HUDEP-2 (cell line): Measurements from ENCODE around the gene ELOVL4.

Experiments used
- DNase-seq, 76 experiments: peaks; one replicate each; lab custom pipeline; 2025; ENCODE audit not compliant: unreplicated experiment in 76 of 76; lab: John Stamatoyannopoulos, UW

ELOVL4 gene

DNA sequence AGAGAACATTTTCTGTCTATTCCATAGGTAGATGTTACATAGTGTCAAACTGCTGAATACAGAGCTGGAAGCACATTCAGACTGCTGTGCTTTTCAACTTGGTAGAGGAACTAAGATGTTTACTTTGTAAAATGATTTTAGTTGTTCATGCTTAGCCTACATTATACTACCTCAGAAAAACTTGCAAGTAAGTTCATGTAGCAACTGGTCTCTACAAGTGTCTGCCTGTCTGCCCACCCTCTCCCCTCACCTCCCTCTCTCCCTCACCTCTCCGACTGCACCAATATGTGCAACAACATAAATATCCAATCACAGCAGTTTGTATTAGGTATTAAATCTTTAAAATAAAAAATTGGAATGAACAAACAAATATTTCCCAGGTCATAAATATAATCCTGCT is 25.3 kb downstream of the ELOVL4 start:
- DNase-seq: no peak

DNA sequence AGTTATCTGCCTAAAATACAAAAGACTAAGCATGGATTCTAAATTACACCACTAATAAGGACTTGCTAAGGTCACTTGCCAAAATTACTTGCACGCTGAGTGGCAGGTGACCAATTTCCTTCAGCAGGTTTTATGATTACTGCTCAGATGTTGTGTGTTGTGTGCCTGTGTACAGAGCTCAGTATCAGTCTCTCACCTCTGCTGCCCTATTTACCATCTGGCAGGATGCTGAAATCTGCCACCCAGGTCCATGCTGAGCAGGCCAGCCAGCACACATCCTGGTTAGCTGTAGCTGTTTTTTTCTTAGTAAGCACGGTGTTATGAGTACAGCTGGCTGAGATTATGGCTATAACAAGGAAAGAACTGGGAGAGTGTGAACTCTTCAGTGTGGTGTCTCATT is 34.0 kb downstream of the ELOVL4 start:
- no peak for DNase-seq

DNA sequence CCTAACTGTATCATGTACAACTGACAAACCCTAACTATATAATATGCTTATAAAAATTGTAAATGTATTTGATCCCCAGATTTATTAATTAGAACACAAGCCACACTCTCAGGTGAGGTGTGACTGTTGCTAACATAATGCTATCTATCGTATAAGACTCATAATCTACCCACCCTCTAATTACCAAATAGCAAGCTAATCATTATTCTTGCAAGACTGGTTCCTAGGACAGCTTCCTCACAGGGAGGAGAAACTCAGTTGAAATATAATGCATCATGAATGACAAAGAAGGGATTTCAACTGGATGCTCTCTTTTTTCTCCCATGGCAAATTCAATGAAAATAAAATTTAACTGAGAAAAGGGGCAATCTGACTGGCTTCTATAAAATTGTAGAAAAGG is 35.4 kb downstream of the ELOVL4 start:
- no peak for DNase-seq

DNA sequence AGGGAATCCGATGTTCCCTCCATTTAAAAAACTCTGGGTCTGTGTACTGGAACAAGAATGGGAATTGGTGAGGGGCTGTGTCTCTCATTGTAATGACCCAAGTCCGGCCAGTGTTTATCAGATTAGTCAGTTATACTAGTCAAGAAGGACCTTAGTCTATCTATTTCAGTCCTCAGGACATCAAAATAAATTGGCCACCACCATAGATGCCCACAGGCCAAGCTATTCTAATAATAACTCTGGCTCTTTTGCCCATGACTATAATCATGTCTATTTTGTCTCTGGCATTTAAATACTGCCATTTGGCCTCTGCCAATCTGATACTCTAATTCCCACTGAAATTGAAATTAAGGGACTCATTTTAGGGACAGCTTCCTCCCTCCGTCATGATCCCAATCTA is 37.8 kb downstream of the ELOVL4 start:
- no peak for DNase-seq

GRCh38 chr6:79902046-79902445 is 45.3 kb downstream of the ELOVL4 start:
- no peak for DNase-seq

- no peak for DNase-seq
Observed at GRCh38 chr6:79898076-79898475, 49.3 kb downstream of the ELOVL4 start.

GRCh38 chr6:79896075-79896449 is 51.3 kb downstream of the ELOVL4 start:
- no peak for DNase-seq

DNA sequence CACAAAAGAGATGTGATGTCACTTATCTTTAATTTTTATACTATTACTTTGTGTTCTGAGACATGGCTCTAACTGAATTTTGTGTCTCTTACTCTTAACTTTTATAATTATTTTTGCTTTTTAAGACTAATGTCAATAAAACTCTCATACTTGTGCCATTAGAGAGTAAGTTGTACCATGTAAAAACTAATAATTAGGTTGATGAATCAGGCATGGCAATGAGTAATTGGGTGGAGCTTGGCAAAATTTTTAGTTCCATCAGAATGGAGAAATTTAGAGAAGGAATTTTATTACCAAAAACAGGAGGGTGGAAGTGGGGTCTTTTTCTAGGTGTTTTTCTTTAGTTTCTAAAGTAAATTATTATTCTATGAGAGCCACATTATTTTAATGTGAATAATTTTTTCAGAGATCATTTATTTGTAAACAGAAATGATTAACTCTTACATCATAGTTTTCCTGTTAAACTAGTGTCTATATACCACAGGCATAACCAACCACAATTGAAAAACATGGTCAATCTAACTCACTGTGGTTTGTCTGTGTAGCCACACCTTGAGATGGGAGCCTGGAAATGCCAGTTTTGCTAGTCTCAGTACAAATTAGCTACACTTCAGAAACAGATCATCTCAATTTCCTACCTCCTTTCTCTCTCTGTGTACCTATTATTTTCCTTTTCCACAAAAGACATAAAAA is 51.8 kb downstream of the ELOVL4 start:
- DNase-seq: no peak

GRCh38 chr6:79894939-79895338 is 52.4 kb downstream of the ELOVL4 start:
- no peak for DNase-seq

DNA sequence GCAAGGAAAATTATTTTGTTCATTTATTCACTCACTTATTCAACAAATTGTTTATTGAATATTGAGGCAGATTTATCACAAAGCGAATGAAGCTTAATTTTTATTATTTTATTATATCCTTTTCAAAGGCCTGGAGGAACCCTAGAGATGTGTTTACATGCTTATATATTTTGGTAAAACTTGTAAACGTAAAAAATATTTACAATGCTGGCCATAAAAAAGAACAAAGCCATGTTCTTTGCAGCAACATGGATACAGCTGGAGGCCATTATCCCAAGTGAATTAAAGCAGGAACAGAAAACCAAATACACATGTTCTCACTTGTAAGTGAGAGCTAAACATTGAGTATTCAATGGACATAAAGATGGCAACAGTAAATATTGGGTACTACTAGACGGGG is 58.8 kb downstream of the ELOVL4 start:
- no peak for DNase-seq

DNA sequence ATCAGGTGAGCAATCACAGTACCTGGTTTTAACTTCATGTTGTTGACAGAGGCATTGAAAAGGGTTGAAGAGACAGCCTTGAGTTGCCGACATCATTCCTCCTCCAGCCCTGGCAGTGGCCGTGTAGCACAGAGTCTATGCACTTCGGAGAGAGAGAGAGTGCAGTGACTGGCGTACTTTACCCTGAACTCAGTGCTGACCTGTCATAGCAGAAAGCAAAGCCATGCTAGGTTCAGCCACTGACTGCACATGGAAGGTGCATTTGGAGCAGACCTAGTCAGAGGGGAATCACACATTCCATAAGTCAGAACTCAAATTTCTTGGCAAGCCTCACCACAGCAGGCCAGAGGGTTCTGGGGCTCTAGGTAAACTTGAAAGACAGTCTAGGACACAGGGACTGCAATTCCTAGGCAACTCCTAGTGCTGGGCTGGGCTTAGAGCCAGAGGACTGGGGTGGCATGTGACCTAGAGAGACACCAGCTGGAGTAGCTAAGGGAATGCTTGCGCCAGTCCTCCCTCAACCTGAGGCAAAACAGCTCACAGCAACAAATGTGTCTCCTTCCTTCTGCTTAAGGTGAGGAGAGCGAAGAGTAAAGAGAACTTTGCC is 69.1 kb downstream of the ELOVL4 start:
- no peak for DNase-seq

- no peak for DNase-seq
Observed at GRCh38 chr6:79874531-79875134, 72.7 kb downstream of the ELOVL4 start.

DNA sequence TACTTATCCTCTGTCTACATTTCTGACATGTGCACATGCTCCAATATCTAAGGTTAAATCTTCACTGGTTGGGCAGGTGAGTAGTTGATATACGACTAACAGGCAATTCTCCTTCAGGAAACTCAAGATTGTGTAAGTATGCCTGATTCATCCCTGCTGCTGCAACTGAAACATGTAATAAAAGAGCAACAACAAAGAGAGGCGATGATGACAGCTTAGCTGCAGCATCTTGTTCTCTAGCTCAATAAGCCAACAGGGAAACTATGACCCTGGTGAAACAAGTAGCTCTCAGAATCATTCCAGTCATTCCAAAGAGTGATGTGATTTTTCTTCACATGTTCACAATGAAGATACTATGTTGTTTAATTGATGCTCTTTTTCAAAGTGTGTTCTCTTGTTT is 74.4 kb downstream of the ELOVL4 start:
- no peak for DNase-seq

DNA sequence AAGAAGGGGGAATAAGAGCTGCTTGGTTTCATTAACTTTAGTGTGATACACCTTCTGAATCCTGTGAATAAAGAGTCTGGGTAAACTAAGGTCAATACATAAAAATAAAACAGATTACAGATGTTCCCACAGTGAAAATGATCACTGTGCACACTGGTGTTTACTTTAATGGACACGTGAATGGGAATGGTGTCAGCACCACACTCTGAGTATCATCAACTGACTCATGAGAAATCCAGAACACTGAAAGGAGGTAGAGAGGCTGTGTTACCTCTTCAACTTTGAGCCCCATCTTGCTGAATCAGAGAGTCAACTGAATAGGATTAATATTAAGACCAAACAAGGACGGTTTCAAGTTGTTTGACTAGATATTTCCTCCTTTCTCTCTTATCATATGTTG is 75.0 kb downstream of the ELOVL4 start:
- DNase-seq: no peak

DNA sequence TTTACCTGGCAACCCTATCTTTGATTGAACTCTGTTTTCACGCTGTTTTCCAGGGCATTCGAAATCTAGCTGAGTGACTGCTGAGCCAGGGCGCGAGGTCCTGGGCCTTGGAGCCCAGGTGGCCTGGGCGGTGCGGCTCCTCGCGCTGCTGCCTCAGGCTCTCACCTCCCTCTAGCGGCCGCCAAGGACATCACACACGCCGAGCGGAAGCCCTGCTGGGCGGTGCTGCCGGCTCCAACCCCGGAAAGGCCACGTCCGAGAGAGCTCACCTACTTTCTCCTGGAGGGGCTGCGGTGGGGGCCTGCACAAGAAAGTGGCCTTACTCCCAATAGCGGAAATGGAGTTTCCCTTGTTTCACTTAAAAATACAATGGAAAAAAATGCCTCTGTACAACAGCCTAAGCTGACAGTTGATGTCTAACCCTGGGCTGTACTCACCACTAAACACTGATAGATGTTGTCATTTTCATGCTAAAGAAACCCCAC is 77.7 kb downstream of the ELOVL4 start:
- DNase-seq: peak in 72 of 76 experiments; percentile 24 to 92 (median 73)

GRCh38 chr6:79869184-79869583 is 78.2 kb downstream of the ELOVL4 start:
- DNase-seq: no peak

DNA sequence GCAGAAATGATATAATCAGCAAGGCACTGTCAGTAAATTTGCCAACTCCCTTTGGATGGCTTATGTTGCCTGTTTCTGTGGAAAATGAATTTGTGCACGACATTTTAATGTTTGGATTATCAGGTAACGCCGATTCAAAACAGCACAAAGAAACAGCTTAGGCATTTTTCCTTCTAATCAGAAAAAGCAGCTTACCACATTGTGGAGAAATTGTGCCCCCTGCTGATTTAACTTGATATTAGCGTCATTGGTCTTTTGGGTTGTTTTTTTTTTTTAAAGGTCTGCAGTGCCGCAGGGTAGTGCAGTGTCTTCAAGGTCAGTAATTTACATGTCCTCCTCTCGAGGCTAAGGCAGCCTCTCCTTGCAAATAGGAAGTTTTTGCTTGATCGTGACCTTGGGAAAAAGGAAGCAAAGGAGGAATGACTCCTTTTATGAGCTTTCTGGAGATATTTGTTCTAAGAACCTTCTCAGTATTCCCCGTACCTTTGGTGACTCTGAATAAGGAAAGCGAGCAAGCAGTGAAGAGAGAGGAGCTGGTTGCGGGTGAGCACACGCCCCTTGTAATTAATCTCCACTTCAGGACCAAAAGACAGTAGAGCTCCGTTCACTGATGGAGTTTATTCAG is 79.1 kb downstream of the ELOVL4 start:
- DNase-seq: peak in 51 of 76 experiments; percentile 10 to 84 (median 53)
